OCI-LY3 (cell line): Measurements from ENCODE around the gene WFDC9.
A peak's percentile ranks its signal among the peaks of the same experiment; 100 is the strongest.

Source experiments
- H2AFZ ChIP-seq: fragments of 200-600, 300-600 bp; shearing (Covaris generic); 2 replicates; pipeline ENCODE4 v1.6.0; 2014; ENCODE audit warnings: antibody characterized with exemption, low read depth, low read length
- H3K27ac ChIP-seq: fragments of 200-600, 300-600 bp; sonication (generic); 2 replicates; pipeline ENCODE4 v1.5.1; 2014; ENCODE audit warnings: mild to moderate bottlenecking, low read length, moderate library complexity, mixed read lengths
- H3K27me3 ChIP-seq: fragments of 200-600, 300-600 bp; sonication (generic); 2 replicates; pipeline ENCODE4 v1.6.1; 2014; ENCODE audit warnings: low read depth, low read length, mixed read lengths
- H3K36me3 ChIP-seq: fragments of 200-600, 300-600 bp; sonication (generic); replicated peaks from 2 replicates; pipeline ENCODE3; 2014; ENCODE audit warnings: low read depth, low read length, mixed read lengths
- H3K4me1 ChIP-seq: fragments of 300-600, 200-600 bp; sonication (generic); 2 replicates; pipeline ENCODE4 v1.6.1; 2014; ENCODE audit warnings: low read length, mixed read lengths
- H3K4me2 ChIP-seq: fragments of 200-600, 300-600 bp; sonication (generic); 2 replicates; pipeline ENCODE4 v1.6.1; 2014; ENCODE audit warnings: low read length, mixed read lengths
- H3K4me3 ChIP-seq: fragments of 300-600, 200-600 bp; sonication (generic); 2 replicates; pipeline ENCODE4 v1.5.1; 2014; ENCODE audit warnings: antibody characterized with exemption, mild to moderate bottlenecking, low read length, moderate library complexity
- H3K79me2 ChIP-seq: fragments of 300-600, 200-600 bp; shearing (Covaris generic); 2 replicates; pipeline ENCODE4 v1.6.1; 2014; ENCODE audit warnings: mild to moderate bottlenecking, low read length, mixed read lengths
- H3K9ac ChIP-seq: fragments of 300-600, 200-600 bp; shearing (Covaris generic); 2 replicates; pipeline ENCODE4 v1.6.0; 2014; ENCODE audit warnings: mild to moderate bottlenecking, low read length, moderate library complexity
- H3K9me3 ChIP-seq: fragments of 200-600, 300-600 bp; shearing (Covaris generic); 2 replicates; pipeline ENCODE4 v1.6.1; 2014; ENCODE audit warnings: low read length, mixed read lengths; ENCODE audit not compliant: insufficient read depth
- H4K20me1 ChIP-seq: fragments of 200-600, 300-600 bp; sonication (generic); 2 replicates; pipeline ENCODE4 v1.6.1; 2016; ENCODE audit warnings: low read length, mixed read lengths; ENCODE audit not compliant: insufficient read depth
- CTCF ChIP-seq: fragments of 200-600, 300-600 bp; sonication (generic); IDR thresholded peaks from 2 replicates; pipeline ENCODE4 v1.5.1; 2014; ENCODE audit warnings: antibody characterized with exemption, low read length, low read depth
- EZH2phosphoT487 ChIP-seq: fragments of 200-600 bp; shearing (Covaris generic); IDR thresholded peaks from 2 replicates; pipeline ENCODE4 v1.6.1; 2018; ENCODE audit warnings: antibody characterized with exemption, mixed run types, low read depth

The WFDC9 gene

GRCh38 chr20:45639687-45640086 is 8.6 kb upstream of the WFDC9 start:
- no peak overlapping the region for H3K4me3 ChIP-seq
- H3K27ac ChIP-seq: no peak overlapping the region
- peaks cover 29% of the 10 kb centered on the region; the same call in 1 of the 2 replicates for H3K27me3 ChIP-seq
- H3K79me2 ChIP-seq: no peaks in the 10 kb centered on the region
- H3K4me2 ChIP-seq: no peak overlapping the region
- no peak overlapping the region for H3K9ac ChIP-seq
- TF ChIP-seq EZH2phosphoT487 (no peak), CTCF (no peak)
- H3K36me3 ChIP-seq: no peaks in the 10 kb centered on the region
- H3K4me1 ChIP-seq: no peaks in the 10 kb centered on the region
- no peak overlapping the region for H2AFZ ChIP-seq
- no peaks in the 10 kb centered on the region for H3K9me3 ChIP-seq
- H4K20me1 ChIP-seq: no peaks in the 10 kb centered on the region

GRCh38 chr20:45636513-45636912 is 5.4 kb upstream of the WFDC9 start:
- H3K27ac ChIP-seq: no peak overlapping the region
- H3K4me2 ChIP-seq: no peak overlapping the region
- H3K9ac ChIP-seq: no peak overlapping the region
- H3K79me2 ChIP-seq: no peaks in the 10 kb centered on the region
- no peak overlapping the region for H3K4me3 ChIP-seq
- no peak overlapping the region for H2AFZ ChIP-seq
- peaks cover 33% of the 10 kb centered on the region; the same call in 1 of the 2 replicates for H3K27me3 ChIP-seq
- no peaks in the 10 kb centered on the region for H3K4me1 ChIP-seq
- TF ChIP-seq EZH2phosphoT487 (no peak), CTCF (no peak)
- H4K20me1 ChIP-seq: no peaks in the 10 kb centered on the region
- no peaks in the 10 kb centered on the region for H3K36me3 ChIP-seq
- no peaks in the 10 kb centered on the region for H3K9me3 ChIP-seq

GRCh38 chr20:45630371-45630770 is 713 bp downstream of the WFDC9 start:
- no peak overlapping the region for H2AFZ ChIP-seq
- no peaks in the 10 kb centered on the region for H3K4me1 ChIP-seq
- no peaks in the 10 kb centered on the region for H3K9me3 ChIP-seq
- H3K9ac ChIP-seq: no peak overlapping the region
- TF ChIP-seq CTCF (no peak), EZH2phosphoT487 (no peak)
- H3K27ac ChIP-seq: no peak overlapping the region
- H3K79me2 ChIP-seq: no peaks in the 10 kb centered on the region
- no peaks in the 10 kb centered on the region for H4K20me1 ChIP-seq
- H3K36me3 ChIP-seq: no peaks in the 10 kb centered on the region
- peaks cover 45% of the 10 kb centered on the region for H3K27me3 ChIP-seq
- no peak overlapping the region for H3K4me2 ChIP-seq
- no peak overlapping the region for H3K4me3 ChIP-seq

GRCh38 chr20:45629496-45630100 is 1.5 kb downstream of the WFDC9 start, which contains the start of gene WFDC10A:
TSS of gene WFDC10A (plus strand) at chr20:45629739. CDS start at chr20:45629814, 75 bp downstream.
- H2AFZ ChIP-seq: peak within 1 kb of the TSS; percentile 55; the same call in 1 of the 2 replicates
- TF ChIP-seq EZH2phosphoT487 (no peak), CTCF (peak; percentile 77)

More at GRCh38 chr20:45629496-45630100, 1.5 kb downstream of the WFDC9 start, which contains the start of gene WFDC10A:
- no peak within 1 kb of the TSS for H3K4me3 ChIP-seq
- H3K9ac ChIP-seq: no peak within 1 kb of the TSS
- H3K36me3 ChIP-seq: no peaks in the 10 kb centered on the region
- H4K20me1 ChIP-seq: no peaks in the 10 kb centered on the region
- H3K27ac ChIP-seq: no peak within 1 kb of the TSS
- no peaks in the 10 kb centered on the region for H3K79me2 ChIP-seq
- H3K4me1 ChIP-seq: no peaks in the 10 kb centered on the region
- peak within 1 kb of the TSS; percentile 46; the same call in 1 of the 2 replicates for H3K4me2 ChIP-seq
- no peaks in the 10 kb centered on the region for H3K9me3 ChIP-seq
- H3K27me3 ChIP-seq: peaks cover 45% of the 10 kb centered on the region
